ENCODE data around the gene ATF7IP2.

DNA sequence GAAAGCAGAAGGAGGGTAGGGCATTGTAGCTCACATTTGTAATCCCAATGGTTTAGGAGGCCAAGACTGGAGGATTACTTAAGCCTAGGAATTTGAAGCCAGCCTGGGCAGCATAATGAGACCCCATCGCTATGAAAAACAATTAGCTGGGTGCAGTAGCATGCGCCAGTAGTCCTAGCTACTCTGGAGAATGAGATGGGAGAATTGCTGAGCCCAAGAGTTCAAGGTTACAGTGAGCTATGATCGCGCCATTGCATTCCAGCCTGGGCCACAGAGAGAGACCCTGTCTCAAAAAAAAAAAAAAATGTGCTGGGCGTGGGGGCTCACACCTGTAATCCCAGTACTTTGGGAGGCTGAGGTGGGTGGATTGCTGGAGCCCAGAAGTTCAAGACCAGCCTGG, 5.0 kb downstream of the ATF7IP2 start:
- TF ChIP-seq EZH2 (IDR thresholded peaks at IDR 0.05; ENCODE audit: low read length) = no peak
- no peak for TF ChIP-seq CTCF (optimal IDR thresholded peaks at IDR 0.05 in 1 of 3, IDR thresholded peaks at IDR 0.05 in 1 of 3, conservative IDR thresholded peaks at IDR 0.05 in 1 of 3; ENCODE audit: extremely low read depth in 1 of 3, insufficient read depth in 2 of 3, low read length in 3 of 3)

All from keratinocyte (primary cell).